Muscle layer of colon (tissue), 2 donors: ENCODE data around the gene MT1M.

Experiments
- H3K27ac ChIP-seq: one replicate; pipeline ENCODE4 v1.7.0; 2013; ENCODE audit warnings: low read depth, mild to moderate bottlenecking, low read length, moderate library complexity
- H3K27me3 ChIP-seq, 2 donors: one replicate each; pipeline ENCODE4 v1.7.0; 2013; ENCODE audit warnings: low read length in 2 of 2, mild to moderate bottlenecking in 2 of 2; ENCODE audit not compliant: insufficient read depth in 2 of 2, control insufficient read depth in 1 of 2
- H3K36me3 ChIP-seq: one replicate; pipeline ENCODE4 v1.7.0; 2013; ENCODE audit warnings: mild to moderate bottlenecking, low read length; ENCODE audit not compliant: insufficient read depth
- H3K4me1 ChIP-seq: one replicate; pipeline ENCODE4 v1.7.0; 2013; ENCODE audit warnings: mild to moderate bottlenecking, low read length; ENCODE audit not compliant: insufficient read depth
- H3K4me3 ChIP-seq, 2 donors: one replicate each; pipeline ENCODE4 v1.7.0; 2013; ENCODE audit warnings: low read length in 2 of 2, low read depth in 1 of 2, mild to moderate bottlenecking in 1 of 2, moderate library complexity in 1 of 2
- H3K9ac ChIP-seq: one replicate; pipeline ENCODE4 v1.7.0; 2013; ENCODE audit warnings: low read length
- H3K9me3 ChIP-seq: one replicate; pipeline ENCODE4 v1.7.0; 2013; ENCODE audit warnings: mild to moderate bottlenecking, low read length
- donor health status: abdominal sarcoma.
- donor health status: Adenocarcinoma of cecum.

The MT1M gene

DNA sequence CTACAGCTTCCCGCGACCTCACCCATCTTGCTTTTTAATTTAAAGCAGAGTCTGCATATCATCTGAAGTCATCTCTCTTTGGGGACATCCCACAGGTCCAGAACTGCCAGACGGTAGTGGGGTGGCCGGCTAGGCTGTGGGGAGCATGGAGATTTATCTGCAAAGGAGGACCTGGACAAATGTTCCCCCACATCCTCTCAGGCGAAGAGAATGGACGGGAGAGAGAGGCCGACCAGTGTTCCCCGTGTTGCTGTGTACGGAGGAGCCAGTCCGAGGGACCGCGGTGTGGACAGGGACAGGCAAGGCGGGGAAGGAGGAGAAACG is 665 bp upstream of the MT1M start:
- Histone ChIP-seq H3K4me3 (peak overlapping the region; percentile 51 to 63), H3K27me3 (peaks cover 22 to 33% of the 10 kb centered on the region in 2 donors), H3K36me3 (no peaks in the 10 kb centered on the region), H3K27ac (peak overlapping the region; percentile 42), H3K9me3 (no peaks in the 10 kb centered on the region), H3K4me1 (peaks cover 31% of the 10 kb centered on the region), H3K9ac (peak overlapping the region; percentile 44)

DNA sequence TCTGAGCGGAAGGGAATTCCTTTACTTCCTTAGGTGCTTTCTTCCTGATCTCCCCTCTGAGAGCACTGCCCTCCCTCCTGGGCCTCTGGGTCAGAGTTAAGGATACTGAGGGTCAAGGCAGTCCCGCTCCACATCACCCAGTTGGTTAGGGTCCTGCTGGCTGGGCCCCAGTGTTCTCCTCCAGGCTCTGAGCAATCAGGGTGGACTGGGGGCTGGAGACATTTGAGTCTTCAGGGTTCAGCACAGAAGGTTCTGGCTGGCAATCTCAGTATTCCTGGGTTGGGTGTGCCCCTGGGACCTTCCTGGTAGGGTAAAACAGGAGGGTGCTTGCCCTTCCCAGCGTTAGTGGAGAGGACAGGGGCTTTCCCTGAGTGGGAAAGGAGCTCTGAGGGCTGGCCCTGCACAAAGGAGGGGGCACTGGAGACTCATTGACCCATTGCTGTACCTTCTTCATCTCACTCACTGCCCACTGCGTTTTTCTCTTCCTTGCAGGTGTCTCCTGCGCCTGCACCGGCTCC is 448 bp downstream of the MT1M start:
- H3K27me3 ChIP-seq, result peaks cover 30 to 44% of the 10 kb centered on the region in 2 donors

DNA sequence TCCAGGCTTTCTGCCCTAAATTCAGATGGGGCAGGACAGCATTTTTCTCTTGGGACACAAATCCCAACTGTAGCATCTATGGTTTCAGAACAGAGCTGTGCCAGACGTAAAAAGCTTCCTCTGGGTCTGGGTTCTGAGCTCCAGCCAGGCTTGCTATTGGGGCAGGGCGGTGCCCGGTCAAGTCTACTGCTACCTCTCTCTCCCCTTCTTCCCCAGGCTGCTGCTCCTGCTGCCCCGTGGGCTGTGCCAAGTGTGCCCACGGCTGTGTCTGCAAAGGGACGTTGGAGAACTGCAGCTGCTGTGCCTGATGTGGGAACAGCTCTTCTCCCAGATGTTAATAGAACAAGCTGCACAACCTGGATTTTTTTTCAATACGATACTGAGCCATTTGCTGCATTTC is 1.1 kb downstream of the MT1M start:
- H3K27me3 ChIP-seq, result peaks cover 35 to 50% of the 10 kb centered on the region in 2 donors
- H3K36me3 ChIP-seq, result no peaks in the 10 kb centered on the region
- H3K9ac ChIP-seq, result no peak overlapping the region
- no peak overlapping the region for H3K27ac ChIP-seq
- no peaks in the 10 kb centered on the region for H3K9me3 ChIP-seq
- peaks cover 28% of the 10 kb centered on the region for H3K4me1 ChIP-seq
- no peak overlapping the region for H3K4me3 ChIP-seq

More for the DNA sequence above, 448 bp downstream of the MT1M start:
- H3K27ac ChIP-seq, result no peak overlapping the region
- H3K4me3 ChIP-seq, result peak overlapping the region; percentile 51 to 63
- H3K9ac ChIP-seq, result peak overlapping the region; percentile 53
- H3K4me1 ChIP-seq, result peaks cover 24% of the 10 kb centered on the region
- no peaks in the 10 kb centered on the region for H3K9me3 ChIP-seq
- no peaks in the 10 kb centered on the region for H3K36me3 ChIP-seq

DNA sequence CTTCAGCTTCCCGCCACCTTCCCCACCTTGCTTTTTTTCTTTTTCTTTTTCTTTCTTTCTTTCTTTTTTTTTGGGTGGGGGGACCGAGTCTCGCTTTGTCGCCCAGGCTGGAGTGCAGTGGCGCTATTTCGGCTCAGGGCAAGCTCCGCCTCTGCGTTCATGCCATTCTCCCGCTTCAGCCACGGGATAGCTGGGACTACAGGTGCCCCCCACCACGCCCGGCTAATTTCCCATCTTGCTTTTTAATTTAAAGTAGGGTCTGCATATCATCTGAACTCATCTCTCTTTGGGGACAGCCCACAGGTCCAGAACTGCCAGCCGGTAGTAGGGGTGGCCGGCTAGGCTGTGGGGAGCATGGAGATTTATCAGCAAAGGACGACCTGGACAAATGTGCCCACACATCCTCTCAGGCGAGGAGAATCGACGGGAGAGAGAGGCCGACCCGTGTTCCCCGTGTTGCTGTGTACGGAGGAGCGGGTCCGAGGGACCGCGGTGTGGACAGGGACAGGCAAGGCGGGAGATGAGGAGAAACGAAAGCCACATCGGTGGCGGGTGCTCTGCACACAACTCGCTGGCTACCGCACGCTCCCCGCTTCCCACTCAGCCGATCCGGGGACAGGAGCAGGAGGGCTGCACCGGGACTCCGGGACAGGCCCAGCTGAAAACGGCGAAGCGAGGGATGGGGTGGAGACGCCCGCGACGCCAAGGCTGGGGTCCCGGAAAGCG is 2.4 kb downstream of the MT1M start:
- Histone ChIP-seq H3K27me3 (peaks cover 48 to 63% of the 10 kb centered on the region in 2 donors), H3K27ac (no peak overlapping the region), H3K9ac (no peak overlapping the region), H3K9me3 (no peaks in the 10 kb centered on the region), H3K4me3 (peak overlapping the region in 1 of 2 donors; percentile 11), H3K4me1 (peaks cover 34% of the 10 kb centered on the region), H3K36me3 (no peaks in the 10 kb centered on the region)

DNA sequence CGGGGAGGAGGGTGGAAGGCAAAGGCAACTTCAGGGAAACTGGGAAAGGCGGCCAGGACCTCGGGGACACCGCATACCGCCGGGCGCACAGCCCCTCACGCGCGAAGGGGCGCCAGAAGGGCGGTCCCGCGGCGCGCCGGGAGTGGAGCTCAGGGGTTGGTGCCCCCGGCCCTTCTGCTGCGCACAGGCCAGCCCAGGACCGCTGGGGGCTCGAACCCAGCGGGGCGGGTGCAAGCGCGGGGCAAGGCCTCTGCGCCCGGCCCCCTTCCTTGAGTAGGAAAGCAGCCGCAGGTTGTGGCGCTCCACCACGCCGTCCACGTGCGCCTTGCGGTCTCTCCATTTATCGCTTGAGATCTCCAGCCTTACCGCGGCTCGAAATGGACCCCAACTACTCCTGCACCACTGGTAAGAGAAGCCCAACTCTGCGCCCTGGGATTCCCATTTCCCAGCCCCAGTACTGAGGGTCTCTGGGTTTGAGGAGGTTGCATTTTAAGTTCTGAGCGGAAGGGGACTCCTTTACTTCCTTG is 3.0 kb downstream of the MT1M start:
- Histone ChIP-seq H3K27me3 (peaks cover 54 to 63% of the 10 kb centered on the region in 2 donors), H3K4me1 (peaks cover 34% of the 10 kb centered on the region)

DNA sequence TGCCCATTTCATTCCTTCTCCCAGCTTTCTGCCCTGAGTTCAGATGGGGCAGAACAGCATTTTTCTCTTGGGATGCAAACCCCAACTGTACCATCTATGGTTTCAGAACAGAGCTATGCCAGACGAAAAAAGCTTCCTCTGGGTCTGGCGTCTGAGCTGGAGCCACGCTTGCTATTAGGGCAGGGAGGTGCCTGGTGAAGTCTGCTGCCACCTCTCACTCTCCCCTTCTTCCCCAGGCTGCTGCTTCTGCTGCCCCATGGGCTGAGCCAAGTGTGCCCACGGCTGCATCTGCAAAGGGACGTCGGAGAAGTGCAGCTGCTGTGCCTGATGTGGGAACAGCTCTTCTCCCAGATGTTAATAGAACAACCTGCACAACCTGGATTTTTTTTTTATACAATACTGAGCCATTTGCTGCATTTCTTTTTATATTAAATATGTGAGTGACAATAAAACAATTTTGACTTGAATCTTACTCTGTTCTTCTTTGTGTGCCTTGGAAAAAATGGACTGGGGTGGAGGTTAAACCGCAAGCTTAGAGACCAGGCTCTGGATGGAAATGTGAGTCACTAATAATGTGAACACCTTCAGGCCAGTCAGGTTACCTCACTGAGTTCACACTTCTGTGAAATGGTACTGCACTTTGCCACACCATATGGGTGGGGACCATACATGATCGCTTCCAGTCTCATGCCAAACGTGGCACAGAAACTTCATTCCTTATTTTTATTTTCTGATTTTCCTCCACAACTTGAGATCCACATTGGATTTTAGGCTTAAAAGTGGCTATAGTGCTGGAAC is 4.4 kb downstream of the MT1M start:
- peaks cover 57 to 63% of the 10 kb centered on the region in 2 donors for H3K27me3 ChIP-seq
- H3K9me3 ChIP-seq, result no peaks in the 10 kb centered on the region
- no peak overlapping the region for H3K4me3 ChIP-seq
- H3K27ac ChIP-seq, result no peak overlapping the region
- H3K9ac ChIP-seq, result no peak overlapping the region
- peaks cover 30% of the 10 kb centered on the region for H3K4me1 ChIP-seq
- no peaks in the 10 kb centered on the region for H3K36me3 ChIP-seq

More for the DNA sequence above, 3.0 kb downstream of the MT1M start:
- Histone ChIP-seq H3K9ac (no peak overlapping the region), H3K9me3 (no peaks in the 10 kb centered on the region), H3K36me3 (no peaks in the 10 kb centered on the region), H3K27ac (no peak overlapping the region), H3K4me3 (peak overlapping the region in 1 of 2 donors; percentile 11)

DNA sequence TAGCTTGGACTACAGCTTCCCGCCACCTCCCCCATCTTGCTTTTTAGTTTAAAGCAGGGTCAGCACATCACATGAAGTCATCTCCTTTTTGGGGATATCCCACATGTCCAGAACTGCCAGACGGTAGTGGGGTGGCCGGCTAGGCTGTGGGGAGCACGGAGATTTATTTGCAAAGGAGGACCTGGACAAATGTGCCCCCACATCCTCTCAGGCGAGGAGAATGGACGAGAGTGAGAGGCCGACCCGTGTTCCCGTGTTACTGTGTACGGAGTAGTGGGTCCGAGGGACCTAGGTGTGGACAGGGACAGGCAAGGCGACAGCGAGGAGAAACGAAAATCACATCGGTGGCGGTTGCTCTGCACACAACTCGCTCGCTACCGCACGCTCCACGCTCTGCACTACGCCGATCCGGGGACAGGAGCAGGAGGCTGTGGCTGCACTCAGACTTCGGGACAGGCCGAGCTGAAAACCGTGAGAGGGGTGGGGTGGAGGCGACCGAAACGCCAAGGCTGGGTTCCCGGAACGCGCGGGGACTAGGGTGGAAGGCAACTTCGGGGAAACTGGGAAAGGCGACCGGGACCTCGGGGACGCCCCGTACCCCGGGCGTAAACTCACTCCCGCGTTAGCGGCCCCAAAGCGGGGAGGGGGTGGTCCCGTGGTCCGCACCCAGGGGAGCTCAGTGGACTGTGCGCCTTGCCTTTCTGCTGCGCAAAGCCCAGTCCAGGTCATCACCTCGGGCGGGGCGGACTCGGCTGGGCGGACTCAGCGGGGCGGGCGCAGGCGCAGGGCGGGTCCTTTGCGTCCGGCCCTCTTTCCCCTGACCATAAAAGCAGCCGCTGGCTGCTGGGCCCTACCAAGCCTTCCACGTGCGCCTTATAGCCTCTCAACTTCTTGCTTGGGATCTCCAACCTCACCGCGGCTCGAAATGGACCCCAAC is 5.6 kb downstream of the MT1M start, which contains the start of gene MT1A:
MT1A (plus strand) TSS at position 853 of the 937 bp plus-strand sequence; CDS start at position 926, 73 bp downstream.
- H3K4me3 ChIP-seq, result peak within 1 kb of the TSS; percentile 52 to 62
- H3K4me1 ChIP-seq, result peaks cover 23% of the 10 kb centered on the region
- H3K9ac ChIP-seq, result no peak within 1 kb of the TSS
- no peaks in the 10 kb centered on the region for H3K9me3 ChIP-seq
- no peak within 1 kb of the TSS for H3K27ac ChIP-seq
- no peaks in the 10 kb centered on the region for H3K36me3 ChIP-seq
- H3K27me3 ChIP-seq, result peaks cover 57 to 60% of the 10 kb centered on the region in 2 donors

DNA sequence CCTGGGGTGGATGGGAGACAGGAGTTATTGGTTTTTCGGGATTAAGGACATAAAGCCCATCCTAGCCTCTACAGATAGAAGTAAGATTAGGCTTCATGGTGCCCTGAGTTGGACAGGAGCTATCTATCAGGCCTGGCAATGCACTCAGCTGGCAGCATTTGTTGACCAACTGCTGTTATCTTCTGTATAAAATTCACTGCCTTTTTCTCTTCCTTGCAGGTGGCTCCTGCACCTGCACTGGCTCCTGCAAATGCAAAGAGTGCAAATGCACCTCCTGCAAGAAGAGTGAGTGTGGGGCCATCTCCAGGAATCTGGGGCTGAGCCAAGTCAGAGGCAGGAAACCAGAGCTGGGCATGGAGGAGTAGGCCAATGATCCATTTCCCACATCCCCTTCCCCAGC is 6.6 kb downstream of the MT1M start:
- Histone ChIP-seq H3K4me1 (peaks cover 27% of the 10 kb centered on the region), H3K27me3 (peaks cover 59 to 70% of the 10 kb centered on the region in 2 donors), H3K36me3 (no peaks in the 10 kb centered on the region), H3K9me3 (no peaks in the 10 kb centered on the region), H3K4me3 (peak overlapping the region in 1 of 2 donors; percentile 52), H3K9ac (no peak overlapping the region), H3K27ac (no peak overlapping the region)

DNA sequence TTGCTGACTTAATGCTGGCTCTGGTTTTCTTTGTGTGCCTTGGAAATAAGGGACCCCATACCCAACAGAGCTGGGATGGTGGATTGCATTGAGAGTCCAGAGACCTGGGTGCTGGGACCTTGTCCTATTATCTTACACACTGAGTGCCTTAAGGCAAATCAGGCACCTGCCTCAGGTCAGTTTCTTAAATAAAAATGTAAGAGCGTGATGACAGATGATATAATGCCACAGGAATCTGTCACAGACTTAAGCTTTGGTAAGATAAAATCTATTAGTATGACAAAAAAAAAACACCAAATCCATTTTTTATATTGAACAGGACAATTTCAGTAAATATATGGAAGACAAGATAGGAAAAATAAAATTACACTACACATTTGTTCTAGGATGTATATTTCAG is 7.6 kb downstream of the MT1M start:
- Histone ChIP-seq H3K27ac (no peak overlapping the region), H3K36me3 (no peaks in the 10 kb centered on the region), H3K9me3 (no peaks in the 10 kb centered on the region), H3K4me3 (no peak overlapping the region), H3K27me3 (peaks cover 57 to 70% of the 10 kb centered on the region in 2 donors), H3K9ac (no peak overlapping the region), H3K4me1 (peaks cover 24% of the 10 kb centered on the region)

DNA sequence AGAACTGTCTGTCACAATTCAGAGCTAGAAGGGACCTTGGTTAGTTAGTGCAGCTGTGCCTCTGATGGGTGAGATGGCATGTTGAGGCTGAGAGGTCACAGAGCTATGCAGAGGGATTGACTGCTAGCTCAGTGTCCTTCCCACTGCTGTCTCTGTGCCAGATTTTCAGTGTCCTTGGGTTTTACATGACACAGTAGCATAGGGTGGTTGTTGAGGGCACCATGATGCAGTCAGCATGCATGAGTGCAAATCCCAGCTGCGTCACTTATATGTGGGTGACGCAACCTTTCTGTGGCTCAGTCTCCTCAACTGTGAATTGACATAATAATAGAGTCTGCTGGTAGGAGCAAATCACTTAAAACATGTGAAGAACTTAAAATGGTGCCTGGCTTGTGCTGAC is 8.7 kb downstream of the MT1M start:
- H3K27ac ChIP-seq, result no peak overlapping the region
- no peak overlapping the region for H3K4me3 ChIP-seq
- H3K9ac ChIP-seq, result no peak overlapping the region
- peaks cover 57 to 70% of the 10 kb centered on the region in 2 donors for H3K27me3 ChIP-seq
- H3K4me1 ChIP-seq, result peaks cover 16% of the 10 kb centered on the region
- no peaks in the 10 kb centered on the region for H3K9me3 ChIP-seq
- no peaks in the 10 kb centered on the region for H3K36me3 ChIP-seq
